GM12878 (cell line): ENCODE measurements around the gene BNIPL.
A peak's percentile ranks its signal among the peaks of the same experiment; 100 is the strongest.

ENCODE experiments used
- CBX5 ChIP-seq: sonication (generic); IDR thresholded peaks from 2 replicates; pipeline ENCODE4 v1.6.1; 2016; ENCODE audit warnings: low read depth, moderate library complexity, mild to moderate bottlenecking, inconsistent platforms
- POLR2AphosphoS5 ChIP-seq: IDR thresholded peaks from 2 replicates; pipeline ENCODE4 v1.6.1; 2011; ENCODE audit warnings: mild to moderate bottlenecking, low read length, inconsistent platforms
- TARDBP ChIP-seq: IDR thresholded peaks from 2 replicates; pipeline ENCODE4 v1.6.1; 2016; ENCODE audit warnings: borderline replicate concordance

DNA sequence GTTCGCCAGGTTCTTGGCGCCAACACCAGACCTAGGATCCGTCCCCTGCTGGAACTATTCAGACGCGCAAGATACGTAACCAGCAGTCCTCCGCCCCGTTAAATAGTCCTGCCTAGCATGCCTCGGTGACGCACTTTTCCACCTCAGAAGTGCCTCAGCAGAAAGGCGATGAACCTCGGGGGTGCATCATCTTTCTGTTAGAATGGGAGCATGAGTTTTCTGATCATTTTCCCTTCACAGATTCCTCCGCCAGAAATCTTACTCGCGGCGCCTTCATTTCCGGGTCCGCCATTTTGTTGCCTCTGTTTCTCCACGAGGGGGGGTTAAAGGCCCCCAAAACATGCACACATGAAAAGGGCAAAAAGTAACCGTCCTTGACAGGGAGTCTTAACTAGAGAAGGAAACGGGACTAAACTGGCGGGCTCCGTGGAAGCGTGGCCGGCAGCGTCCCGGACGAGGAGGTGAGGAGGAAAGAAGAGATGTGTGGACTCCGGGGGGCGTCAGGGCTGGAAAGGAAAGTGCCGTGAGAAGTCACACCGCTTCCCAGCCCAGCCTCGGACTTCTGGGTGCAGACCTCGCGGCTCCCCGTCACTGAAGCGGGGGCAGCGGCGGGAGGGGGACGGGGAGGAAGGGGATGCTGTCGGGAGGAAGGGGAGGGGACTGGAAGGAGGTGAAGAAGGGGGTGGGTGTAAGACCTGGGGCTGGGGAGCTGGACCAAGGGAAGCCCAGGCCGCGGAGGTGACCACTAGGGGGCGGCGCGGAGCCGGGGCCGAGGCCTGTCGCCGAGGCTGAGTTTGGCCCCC, 34.3 kb downstream of the BNIPL start, which contains the start of gene GABPB2:
- TF ChIP-seq CBX5 = no peak
- TF ChIP-seq POLR2AphosphoS5 = peak; percentile 95
- peak; percentile 95 for TF ChIP-seq TARDBP
